Activated CD8-positive, alpha-beta memory T cell treated with anti-CD3 and anti-CD28 coated beads, Interleukin-2, amount 10 ng/mL, durations not matched to agents 7 days and 5 days (primary cell): ENCODE measurements around the gene MCAM. TPM values are rescaled to one million over a fixed set of nuclear protein-coding genes. Genes with fewer than 3 reads are reported as not detected.
A peak's percentile ranks its signal among the peaks of the same experiment; 100 is the strongest.

Experiments used
- ATAC-seq: fragments of 150-1000 bp; cut with Tn5 transposase; one replicate; pipeline ENCODE4 v1.10.0; 2021; ENCODE audit warnings: moderate library complexity
- CTCF ChIA-PET: fragments of 350-600 bp; sonication (Branson Sonifier 250); formaldehyde crosslinking; loops from one replicate; lab custom pipeline; 2021; ENCODE audit warnings: antibody characterized with exemption; lab: Charles Lee
- DNase-seq: peaks from one replicate; pipeline ENCODE4 v3.0.0-alpha.2; 2020
- H3K27ac Mint-ChIP-seq: one replicate; pipeline ENCODE4 v1.8.0; 2021; ENCODE audit warnings: mild to moderate bottlenecking, mixed read lengths
- H3K27me3 Mint-ChIP-seq: one replicate; pipeline ENCODE4 v1.8.0; 2021; ENCODE audit warnings: mixed read lengths
- H3K36me3 Mint-ChIP-seq: one replicate; pipeline ENCODE4 v1.8.0; 2021; ENCODE audit warnings: mild to moderate bottlenecking, mixed read lengths
- H3K4me1 Mint-ChIP-seq: one replicate; pipeline ENCODE4 v1.8.0; 2021; ENCODE audit warnings: mixed read lengths
- H3K4me3 Mint-ChIP-seq: one replicate; pipeline ENCODE4 v1.8.0; 2021; ENCODE audit warnings: mild to moderate bottlenecking, moderate library complexity, mixed read lengths
- H3K9me3 Mint-ChIP-seq: one replicate; pipeline ENCODE4 v1.8.0; 2022; ENCODE audit warnings: low read depth, mixed read lengths
- total RNA-seq, 2 experiments: library from RNA; stranded (reverse); gene quantifications; one replicate each; pipeline ENCODE4 v1.2.3, GENCODE V29; 2021

MCAM gene
- total RNA-seq, 2 experiments from 2014 or later: 2.5 to 3.9 TPM

DNA sequence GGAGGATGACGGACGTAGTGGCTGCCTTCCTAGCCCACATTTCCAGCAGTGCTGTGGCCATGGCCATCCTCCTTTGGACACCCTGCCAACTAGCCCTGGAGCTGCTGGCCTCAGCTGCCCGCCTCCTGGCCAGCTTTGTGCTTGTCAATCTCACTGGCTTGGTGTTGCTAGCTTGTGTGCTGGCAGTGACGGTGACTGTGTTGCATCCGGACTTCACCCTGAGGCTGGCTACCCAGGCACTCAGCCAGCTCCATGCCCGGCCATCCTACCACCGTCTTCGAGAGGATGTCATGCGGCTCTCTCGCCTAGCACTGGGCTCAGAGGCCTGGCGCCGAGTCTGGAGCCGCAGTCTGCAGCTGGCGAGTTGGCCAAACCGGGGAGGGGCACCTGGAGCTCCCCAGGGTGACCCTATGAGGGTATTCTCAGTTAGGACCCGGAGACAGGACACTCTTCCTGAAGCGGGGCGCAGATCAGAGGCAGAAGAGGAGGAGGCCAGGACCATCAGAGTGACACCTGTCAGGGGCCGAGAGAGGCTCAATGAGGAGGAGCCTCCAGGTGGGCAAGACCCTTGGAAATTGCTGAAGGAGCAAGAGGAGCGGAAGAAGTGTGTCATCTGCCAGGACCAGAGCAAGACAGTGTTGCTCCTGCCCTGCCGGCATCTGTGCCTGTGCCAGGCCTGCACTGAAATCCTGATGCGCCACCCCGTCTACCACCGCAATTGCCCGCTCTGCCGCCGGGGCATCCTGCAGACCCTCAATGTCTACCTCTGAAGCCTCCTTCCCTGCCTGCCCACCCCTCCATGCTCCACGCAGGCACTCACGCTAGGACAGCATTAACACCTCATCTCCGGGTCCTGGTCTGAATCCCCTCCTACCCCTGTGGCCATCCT, 19.0 kb upstream of the MCAM start:
- H3K4me1 Mint-ChIP-seq: peaks cover 51% of the 10 kb centered on the region
- H3K36me3 Mint-ChIP-seq: peaks cover 4% of the 10 kb centered on the region
- peak overlapping the region; percentile 96 for H3K27ac Mint-ChIP-seq
- CTCF ChIA-PET: interaction anchor here (0.9 to 12.8 kb wide), 4 partner anchors 12 to 52 kb away, joined by 3 to 126 read pairs (median 26); no protein-coding TSS in a partner anchor
- peaks cover 16% of the 10 kb centered on the region for H3K27me3 Mint-ChIP-seq
- ATAC-seq (no peak), DNase-seq (no peak)
- H3K9me3 Mint-ChIP-seq: no peaks in the 10 kb centered on the region
- peak overlapping the region; percentile 93 for H3K4me3 Mint-ChIP-seq

DNA sequence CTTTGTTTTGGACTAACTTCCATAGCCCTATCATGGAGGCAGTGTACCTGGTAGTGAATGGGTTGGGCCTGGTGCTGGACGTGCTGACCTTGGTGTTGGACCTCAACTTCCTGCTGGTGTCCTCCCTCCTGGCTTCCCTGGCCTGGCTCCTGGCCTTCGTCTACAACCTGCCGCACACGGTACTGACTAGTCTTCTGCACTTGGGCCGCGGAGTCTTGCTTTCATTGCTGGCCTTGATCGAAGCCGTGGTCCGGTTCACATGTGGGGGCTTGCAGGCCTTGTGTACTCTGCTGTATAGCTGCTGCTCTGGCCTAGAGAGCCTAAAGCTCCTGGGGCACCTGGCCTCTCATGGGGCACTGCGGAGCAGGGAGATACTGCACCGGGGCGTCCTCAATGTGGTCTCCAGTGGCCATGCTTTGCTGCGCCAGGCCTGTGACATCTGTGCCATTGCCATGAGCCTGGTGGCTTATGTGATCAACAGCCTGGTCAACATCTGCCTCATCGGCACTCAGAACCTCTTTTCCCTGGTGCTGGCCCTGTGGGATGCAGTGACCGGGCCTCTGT, 18.2 kb upstream of the MCAM start:
- peaks cover 49% of the 10 kb centered on the region for H3K4me1 Mint-ChIP-seq
- ATAC-seq: no peak
- H3K27me3 Mint-ChIP-seq: peaks cover 16% of the 10 kb centered on the region
- H3K27ac Mint-ChIP-seq: peak overlapping the region; percentile 96
- peaks cover 4% of the 10 kb centered on the region for H3K36me3 Mint-ChIP-seq
- CTCF ChIA-PET: interaction anchor here (1.1 to 5.2 kb wide), 2 partner anchors 13 to 51 kb away, joined by 4 to 47 read pairs; no protein-coding TSS in a partner anchor
- no peaks in the 10 kb centered on the region for H3K9me3 Mint-ChIP-seq
- H3K4me3 Mint-ChIP-seq: peak overlapping the region; percentile 93
- DNase-seq: no peak

DNA sequence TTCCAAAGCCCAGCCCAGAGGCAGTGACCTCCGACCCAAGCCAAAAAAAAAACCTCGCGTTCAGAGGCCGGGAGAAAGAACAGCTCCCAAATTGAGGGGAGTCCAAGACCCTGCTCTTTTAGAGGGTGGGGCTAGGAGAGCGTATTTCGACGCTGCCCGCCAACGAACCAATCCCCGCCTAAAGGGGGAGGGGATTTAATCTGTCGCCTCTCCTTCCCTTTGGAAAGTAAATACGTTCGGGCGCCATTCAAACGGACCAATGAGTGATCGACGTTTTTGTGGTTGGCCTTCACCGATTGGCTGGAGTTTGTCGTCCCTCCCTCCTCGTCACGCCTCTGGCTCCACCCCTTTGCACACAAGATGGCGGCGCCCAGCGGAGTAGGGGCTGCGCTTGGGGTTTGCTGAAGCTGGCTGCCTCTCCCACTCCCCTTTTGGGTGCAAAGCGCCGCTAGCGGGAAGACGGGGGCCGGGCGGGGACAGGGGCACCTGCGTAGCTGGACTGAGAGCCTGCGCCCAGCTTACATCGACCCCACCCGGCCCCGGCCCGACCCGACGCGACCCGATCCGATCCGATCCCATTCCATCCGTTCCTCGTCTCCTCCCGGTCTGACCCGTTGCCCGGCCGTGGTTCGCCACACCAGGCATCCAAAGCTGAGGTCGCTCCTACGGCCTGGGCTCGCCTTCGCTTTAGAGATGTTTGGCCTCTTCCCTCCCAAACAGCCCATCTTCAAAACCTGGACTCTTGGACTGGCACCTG, 17.4 kb upstream of the MCAM start, which contains the start of gene RNF26:
Gene RNF26, plus strand, starts transcription at position 354 of the 757 bp plus-strand sequence. CDS start 596 bp downstream, outside the sequence.
- Mint-ChIP-seq H3K36me3 (peaks cover 3% of the 10 kb centered on the region), H3K27me3 (peaks cover 20% of the 10 kb centered on the region), H3K4me3 (peak within 1 kb of the TSS; percentile 93), H3K9me3 (no peaks in the 10 kb centered on the region), H3K27ac (peak within 1 kb of the TSS; percentile 96), H3K4me1 (peaks cover 48% of the 10 kb centered on the region)
- peak; percentile 95 for ATAC-seq
- peak; percentile 98 for DNase-seq
- CTCF ChIA-PET: interaction anchor here (0.6 to 5.2 kb wide), 6 partner anchors 12 to 166 kb away, joined by 3 to 47 read pairs (median 4); partner anchors contain the start of gene NLRX1

DNA sequence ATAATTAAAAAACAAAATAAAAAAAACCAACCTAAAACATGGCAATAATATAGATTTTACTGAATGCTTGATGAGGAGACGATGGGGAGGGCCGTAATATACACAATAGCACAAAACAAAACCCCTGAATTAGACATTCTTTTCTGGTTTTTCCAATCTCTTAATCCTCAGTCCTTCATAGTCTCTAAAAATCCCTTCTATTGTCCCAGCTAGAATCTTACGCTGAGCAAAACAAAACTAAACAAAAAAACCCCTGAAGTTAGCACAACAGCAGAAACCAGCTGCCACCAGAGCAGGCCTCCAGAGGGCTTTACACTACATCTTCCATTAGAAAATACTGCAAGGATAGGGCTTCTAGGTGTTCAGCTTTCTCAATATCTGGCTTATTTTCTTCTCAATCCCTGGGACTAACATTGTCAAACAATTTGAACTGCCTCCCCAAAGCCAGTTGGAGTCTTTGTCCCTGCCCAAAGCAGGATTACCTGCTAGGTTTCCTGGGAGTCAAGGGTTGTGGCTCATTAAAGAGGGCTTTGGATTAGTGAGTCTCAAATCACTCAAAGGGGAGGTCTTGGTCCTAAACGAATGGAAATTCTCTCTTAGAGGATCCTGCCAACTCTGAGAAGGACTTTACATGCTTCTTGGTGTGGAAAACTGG, 15.3 kb upstream of the MCAM start:
- ATAC-seq: no peak
- CTCF ChIA-PET: interaction anchor here (0.9 to 5.2 kb wide), 4 partner anchors 10 to 267 kb away, joined by 3 to 47 read pairs (median 4); no protein-coding TSS in a partner anchor
- peaks cover 2% of the 10 kb centered on the region for H3K36me3 Mint-ChIP-seq

DNA sequence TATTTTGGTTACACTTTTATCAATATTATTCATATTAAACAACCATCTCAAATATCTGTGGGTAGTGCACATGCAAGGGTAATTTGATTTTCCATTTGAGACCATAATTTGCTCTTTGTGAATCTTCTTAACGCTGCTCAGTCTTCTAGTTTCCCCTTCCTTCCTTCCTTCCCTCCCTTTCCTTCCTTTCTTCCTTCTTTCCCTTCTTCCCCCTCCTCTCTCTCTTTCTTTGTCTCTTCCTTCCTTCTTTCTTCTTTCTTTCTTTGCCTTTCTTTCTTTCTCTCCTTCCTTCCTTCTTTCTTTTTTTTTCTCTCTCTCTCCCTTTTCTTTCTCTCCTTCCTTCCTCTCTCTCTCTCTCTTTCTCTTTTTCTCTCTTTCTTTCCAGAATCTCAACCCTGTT, 13.3 kb upstream of the MCAM start:
- Mint-ChIP-seq H3K27ac (no peak overlapping the region), H3K4me1 (peaks cover 17% of the 10 kb centered on the region), H3K36me3 (no peaks in the 10 kb centered on the region), H3K9me3 (no peaks in the 10 kb centered on the region), H3K4me3 (no peak overlapping the region), H3K27me3 (peaks cover 18% of the 10 kb centered on the region)
- DNase-seq: no peak
- ATAC-seq: no peak
- CTCF ChIA-PET: interaction anchor here (1.0 kb wide), 1 partner anchor 161 kb away, joined by 3 read pairs; no protein-coding TSS in a partner anchor

More for the DNA sequence above, 15.3 kb upstream of the MCAM start:
- no peak overlapping the region for H3K27ac Mint-ChIP-seq
- peaks cover 18% of the 10 kb centered on the region for H3K27me3 Mint-ChIP-seq
- no peak for DNase-seq
- no peak overlapping the region for H3K4me3 Mint-ChIP-seq
- no peaks in the 10 kb centered on the region for H3K9me3 Mint-ChIP-seq
- H3K4me1 Mint-ChIP-seq: peaks cover 34% of the 10 kb centered on the region

DNA sequence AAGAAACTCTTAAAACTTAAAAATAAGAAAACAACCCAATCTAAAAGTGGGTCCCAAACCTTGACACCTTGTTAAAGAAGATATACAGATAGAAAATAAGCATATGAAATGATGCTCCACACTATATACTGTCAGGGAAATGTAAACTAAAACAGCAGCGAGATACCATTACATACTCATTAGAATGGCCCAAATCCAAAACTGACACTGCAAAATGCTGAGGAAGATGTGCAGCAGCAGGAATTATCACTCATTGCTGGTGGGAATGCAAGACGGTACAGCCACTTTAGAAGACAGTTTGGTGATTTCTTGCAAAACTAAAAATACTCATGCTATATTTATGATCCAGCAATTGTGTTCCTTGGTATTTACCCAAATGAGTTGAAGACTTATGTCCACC, 12.4 kb upstream of the MCAM start:
- CTCF ChIA-PET: interaction anchor here (1.7 kb wide), 1 partner anchor 9 kb away, joined by 4 read pairs; no protein-coding TSS in a partner anchor
- Mint-ChIP-seq H3K27ac (no peak overlapping the region), H3K36me3 (no peaks in the 10 kb centered on the region), H3K4me3 (no peak overlapping the region), H3K27me3 (peaks cover 18% of the 10 kb centered on the region), H3K4me1 (peaks cover 11% of the 10 kb centered on the region), H3K9me3 (no peaks in the 10 kb centered on the region)
- DNase-seq: no peak
- ATAC-seq: no peak

DNA sequence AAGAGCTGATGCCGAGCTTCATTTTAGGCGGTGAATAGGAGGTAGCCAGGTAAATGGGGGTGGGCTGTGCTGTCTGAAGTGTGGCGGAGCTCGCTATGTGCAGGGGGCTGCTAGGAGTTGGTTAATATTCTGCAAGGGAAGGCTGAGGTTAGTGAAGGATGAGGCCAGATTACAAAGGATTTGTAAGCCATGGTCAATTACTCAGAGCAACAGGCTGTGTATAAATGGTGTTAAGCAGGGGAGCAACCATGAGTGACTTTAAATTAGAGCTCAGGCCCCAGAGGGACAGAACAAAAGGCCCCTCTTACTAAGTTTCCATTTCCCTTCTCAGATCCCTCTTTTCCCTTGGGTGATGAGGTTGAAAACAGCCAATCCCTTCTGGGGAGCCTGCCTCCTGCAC, 7.3 kb upstream of the MCAM start:
- no peaks in the 10 kb centered on the region for H3K36me3 Mint-ChIP-seq
- H3K27ac Mint-ChIP-seq: no peak overlapping the region
- CTCF ChIA-PET: interaction anchor here (0.7 to 5.6 kb wide), 34 partner anchors 9 to 324 kb away, joined by 3 to 90 read pairs (median 5); partner anchors contain the start of genes ABCG4, C1QTNF5, C2CD2L and CBL
- H3K27me3 Mint-ChIP-seq: peaks cover 7% of the 10 kb centered on the region
- no peak for DNase-seq
- no peaks in the 10 kb centered on the region for H3K9me3 Mint-ChIP-seq
- no peak overlapping the region for H3K4me3 Mint-ChIP-seq
- peaks cover 23% of the 10 kb centered on the region for H3K4me1 Mint-ChIP-seq
- ATAC-seq: no peak

DNA sequence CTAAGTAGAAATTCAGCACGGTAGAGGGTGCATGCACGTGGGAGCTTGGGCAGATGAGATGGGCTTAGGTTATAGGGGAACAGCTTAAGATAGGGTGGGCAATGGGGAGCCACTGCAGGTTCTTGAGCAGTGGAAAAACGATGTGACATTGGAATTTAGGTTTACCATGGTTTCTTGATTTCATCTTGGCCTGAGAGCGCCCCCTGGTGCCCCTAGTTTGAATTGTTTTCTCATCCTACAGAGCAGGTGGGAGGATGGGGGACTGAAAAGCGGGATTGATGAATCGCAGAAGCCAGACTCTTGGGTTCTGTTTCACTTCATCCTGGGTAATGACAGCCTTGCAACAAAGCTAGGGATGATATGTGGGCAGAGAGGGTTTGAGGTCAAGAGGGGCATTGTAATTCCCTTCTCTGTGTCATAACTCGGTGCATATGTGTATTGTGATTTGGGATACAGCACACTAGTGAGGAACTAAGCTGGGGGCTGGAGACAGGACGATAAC, 6.7 kb upstream of the MCAM start:
- Mint-ChIP-seq H3K36me3 (no peaks in the 10 kb centered on the region), H3K4me1 (peaks cover 28% of the 10 kb centered on the region), H3K4me3 (no peak overlapping the region), H3K27ac (no peak overlapping the region), H3K9me3 (no peaks in the 10 kb centered on the region), H3K27me3 (peaks cover 8% of the 10 kb centered on the region)
- CTCF ChIA-PET: interaction anchor here (0.7 to 5.6 kb wide), 44 partner anchors 9 to 323 kb away, joined by 3 to 90 read pairs (median 5); partner anchors contain the start of genes ABCG4, C1QTNF5, C2CD2L and CBL
- peak; percentile 87 for DNase-seq
- ATAC-seq: no peak

DNA sequence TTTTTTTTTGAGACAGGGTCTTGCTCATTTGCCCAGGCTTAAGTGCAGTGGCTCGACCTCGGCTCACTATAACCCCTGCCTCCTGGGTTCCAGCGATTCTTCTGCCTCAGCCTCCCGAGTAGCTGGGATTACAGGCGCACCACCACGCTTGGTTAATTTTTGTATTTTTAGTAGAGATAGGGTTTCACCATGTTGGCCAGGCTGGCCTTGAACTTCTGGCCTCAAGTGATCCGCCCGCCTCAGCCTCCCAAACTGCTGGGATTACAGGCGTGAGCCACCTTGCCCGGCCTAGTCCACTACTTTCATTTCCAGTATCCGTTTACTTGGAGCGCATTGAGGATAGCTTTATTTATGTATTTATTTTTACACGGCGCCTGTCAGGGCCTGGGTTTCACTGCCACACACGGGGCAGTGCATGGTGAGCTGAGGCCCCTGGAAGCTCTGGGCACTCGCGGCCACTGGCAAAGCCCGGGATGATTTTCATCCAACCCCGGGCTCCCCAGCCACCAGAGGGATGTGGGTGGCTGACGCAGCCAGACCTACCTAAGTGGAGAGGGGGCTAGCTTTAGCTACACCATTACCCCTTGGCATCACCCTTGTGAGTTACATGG, 6.1 kb upstream of the MCAM start:
- H3K27ac Mint-ChIP-seq: no peak overlapping the region
- no peaks in the 10 kb centered on the region for H3K36me3 Mint-ChIP-seq
- no peak overlapping the region for H3K4me3 Mint-ChIP-seq
- no peaks in the 10 kb centered on the region for H3K9me3 Mint-ChIP-seq
- no peak for DNase-seq
- peaks cover 6% of the 10 kb centered on the region for H3K27me3 Mint-ChIP-seq
- peaks cover 32% of the 10 kb centered on the region for H3K4me1 Mint-ChIP-seq
- CTCF ChIA-PET: interaction anchor here (0.7 to 5.6 kb wide), 41 partner anchors 8 to 258 kb away, joined by 3 to 90 read pairs (median 5); partner anchors contain the start of genes ABCG4, C1QTNF5, C2CD2L and CBL
- ATAC-seq: no peak

DNA sequence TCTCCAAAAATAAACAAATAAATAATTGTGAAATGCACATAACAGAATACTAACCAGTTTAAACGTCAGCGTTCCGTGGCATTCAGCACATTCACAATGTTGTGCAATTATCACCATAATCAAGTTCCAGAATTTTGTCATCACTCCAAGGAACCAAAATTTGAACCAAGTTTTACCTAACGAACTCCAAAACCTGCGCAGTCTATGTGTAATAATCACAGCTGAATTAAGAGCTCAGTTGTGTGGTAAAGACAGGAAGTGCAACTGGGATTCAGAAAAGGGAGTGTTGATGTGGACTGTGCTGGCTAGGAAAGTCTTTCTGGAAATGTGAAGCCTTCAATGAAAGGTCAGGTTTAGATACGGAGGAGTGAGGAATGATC, 5.4 kb upstream of the MCAM start:
- peaks cover 34% of the 10 kb centered on the region for H3K4me1 Mint-ChIP-seq

DNA sequence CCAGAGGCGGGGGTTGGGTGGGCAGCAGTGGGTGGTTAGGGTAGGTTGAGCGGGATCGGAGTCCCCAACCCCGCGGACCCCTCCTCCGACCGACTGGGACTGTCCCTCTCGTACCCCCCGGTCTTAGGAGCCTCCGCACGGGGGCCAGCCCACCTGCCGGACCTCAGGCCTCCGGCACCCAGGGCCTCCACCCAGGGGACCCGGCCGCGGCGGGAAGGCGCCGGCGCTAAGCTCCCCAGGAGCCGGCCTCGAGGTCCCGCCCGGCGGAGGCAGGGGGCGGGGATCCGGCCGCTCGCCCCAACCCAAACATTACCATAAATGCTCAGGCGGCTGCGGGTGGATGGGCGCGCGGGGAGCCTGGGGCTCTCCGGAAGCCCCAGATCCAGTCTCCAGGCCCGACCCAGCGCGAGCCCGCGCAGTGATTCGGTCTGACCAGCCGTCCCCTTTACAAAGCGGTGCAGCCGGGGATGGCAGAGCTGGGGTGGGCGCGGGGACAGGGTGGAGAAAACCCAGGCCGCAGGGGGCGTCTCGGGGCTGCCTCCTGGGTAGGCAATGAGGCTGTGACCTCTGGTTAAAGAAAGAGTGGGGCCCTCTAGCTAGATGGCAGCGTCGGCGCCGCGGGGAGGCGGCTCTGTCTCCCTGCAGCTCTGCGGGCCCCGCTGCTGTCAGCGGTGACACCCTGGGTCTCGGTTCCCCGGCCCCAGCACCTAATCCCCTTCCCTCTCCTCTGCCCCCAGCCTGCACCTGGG, 4.0 kb upstream of the MCAM start:
- H3K36me3 Mint-ChIP-seq: no peaks in the 10 kb centered on the region
- peak; percentile 75 for ATAC-seq
- DNase-seq: peak; percentile 81

More for the DNA sequence above, 5.4 kb upstream of the MCAM start:
- H3K36me3 Mint-ChIP-seq: no peaks in the 10 kb centered on the region
- H3K9me3 Mint-ChIP-seq: no peaks in the 10 kb centered on the region
- CTCF ChIA-PET: interaction anchor here (0.7 to 5.6 kb wide), 21 partner anchors 11 to 220 kb away, joined by 3 to 90 read pairs (median 6); partner anchors contain the start of genes C1QTNF5, CBL, DPAGT1 and NLRX1
- H3K27me3 Mint-ChIP-seq: peaks cover 10% of the 10 kb centered on the region
- no peak for ATAC-seq
- no peak overlapping the region for H3K4me3 Mint-ChIP-seq
- DNase-seq: no peak
- peak overlapping the region; percentile 41 for H3K27ac Mint-ChIP-seq

More for the DNA sequence above, 4.0 kb upstream of the MCAM start:
- Mint-ChIP-seq H3K4me3 (peak overlapping the region; percentile 73), H3K9me3 (no peaks in the 10 kb centered on the region), H3K27ac (peak overlapping the region; percentile 90), H3K27me3 (peaks cover 19% of the 10 kb centered on the region), H3K4me1 (peaks cover 34% of the 10 kb centered on the region)
- CTCF ChIA-PET: interaction anchor here (0.6 to 5.6 kb wide), 34 partner anchors 11 to 629 kb away, joined by 3 to 90 read pairs (median 4); partner anchors contain the start of genes ABCG4, C1QTNF5, CBL and DPAGT1
